Measurements from ENCODE around the gene ADARB2. TPM values are rescaled to one million over a fixed set of nuclear protein-coding genes. Genes with fewer than 3 reads are reported as not detected.

The ADARB2 gene
- total RNA-seq, 1 donor from 2014 or later: 38.7 TPM

GRCh38 chr10:1287971-1288401 is 449.3 kb downstream of the ADARB2 start:
- Mint-ChIP-seq H3K4me3 (ENCODE audit: unreplicated experiment) (no peak overlapping the region), H3K9me3 (ENCODE audit: unreplicated experiment) (no peaks in the 10 kb centered on the region), H3K36me3 (ENCODE audit: unreplicated experiment) (no peaks in the 10 kb centered on the region), H3K27ac (ENCODE audit: unreplicated experiment) (peak overlapping the region; percentile 27), H3K27me3 (ENCODE audit: unreplicated experiment) (no peaks in the 10 kb centered on the region), H3K4me1 (ENCODE audit: unreplicated experiment) (peaks cover 87% of the 10 kb centered on the region)
- TF ChIP-seq CTCF (IDR thresholded peaks at IDR 0.05): no peak
- no peak for DNase-seq (ENCODE audit: extremely low spot score, unreplicated experiment)

- no peaks in the 10 kb centered on the region for H3K36me3 Mint-ChIP-seq (ENCODE audit: unreplicated experiment)
- no peak for TF ChIP-seq CTCF (IDR thresholded peaks at IDR 0.05)
- no peaks in the 10 kb centered on the region for H3K27me3 Mint-ChIP-seq (ENCODE audit: unreplicated experiment)
- peaks cover 82% of the 10 kb centered on the region for H3K4me1 Mint-ChIP-seq (ENCODE audit: unreplicated experiment)
- no peaks in the 10 kb centered on the region for H3K9me3 Mint-ChIP-seq (ENCODE audit: unreplicated experiment)
- DNase-seq (ENCODE audit: extremely low spot score, unreplicated experiment): no peak
- no peak overlapping the region for H3K4me3 Mint-ChIP-seq (ENCODE audit: unreplicated experiment)
- H3K27ac Mint-ChIP-seq (ENCODE audit: unreplicated experiment): peak overlapping the region; percentile 27
Measured at GRCh38 chr10:1287487-1287886, 449.8 kb downstream of the ADARB2 start.

GRCh38 chr10:1284076-1284475 is 453.2 kb downstream of the ADARB2 start:
- H3K27me3 Mint-ChIP-seq (ENCODE audit: unreplicated experiment): no peaks in the 10 kb centered on the region

GRCh38 chr10:1281405-1281782 is 455.9 kb downstream of the ADARB2 start:
- no peak overlapping the region for H3K27ac Mint-ChIP-seq (ENCODE audit: unreplicated experiment)
- H3K9me3 Mint-ChIP-seq (ENCODE audit: unreplicated experiment): no peaks in the 10 kb centered on the region
- TF ChIP-seq CTCF (IDR thresholded peaks at IDR 0.05): no peak
- no peak overlapping the region for H3K4me3 Mint-ChIP-seq (ENCODE audit: unreplicated experiment)
- no peaks in the 10 kb centered on the region for H3K27me3 Mint-ChIP-seq (ENCODE audit: unreplicated experiment)
- peaks cover 5% of the 10 kb centered on the region for H3K36me3 Mint-ChIP-seq (ENCODE audit: unreplicated experiment)
- DNase-seq (ENCODE audit: extremely low spot score, unreplicated experiment): peak; percentile 60
- peaks cover 39% of the 10 kb centered on the region for H3K4me1 Mint-ChIP-seq (ENCODE audit: unreplicated experiment)

More at GRCh38 chr10:1284076-1284475, 453.2 kb downstream of the ADARB2 start:
- peak; percentile 57 for DNase-seq (ENCODE audit: extremely low spot score, unreplicated experiment)
- TF ChIP-seq CTCF (IDR thresholded peaks at IDR 0.05): no peak
- peaks cover 3% of the 10 kb centered on the region for H3K36me3 Mint-ChIP-seq (ENCODE audit: unreplicated experiment)
- peak overlapping the region; percentile 14 for H3K27ac Mint-ChIP-seq (ENCODE audit: unreplicated experiment)
- H3K4me1 Mint-ChIP-seq (ENCODE audit: unreplicated experiment): peaks cover 55% of the 10 kb centered on the region
- H3K4me3 Mint-ChIP-seq (ENCODE audit: unreplicated experiment): no peak overlapping the region
- H3K9me3 Mint-ChIP-seq (ENCODE audit: unreplicated experiment): no peaks in the 10 kb centered on the region

GRCh38 chr10:1280466-1281404 is 456.6 kb downstream of the ADARB2 start:
- no peak overlapping the region for H3K4me3 Mint-ChIP-seq (ENCODE audit: unreplicated experiment)
- DNase-seq (ENCODE audit: extremely low spot score, unreplicated experiment): peak; percentile 49
- H3K27me3 Mint-ChIP-seq (ENCODE audit: unreplicated experiment): no peaks in the 10 kb centered on the region

More at GRCh38 chr10:1280466-1281404, 456.6 kb downstream of the ADARB2 start:
- TF ChIP-seq CTCF (IDR thresholded peaks at IDR 0.05): no peak
- Mint-ChIP-seq H3K4me1 (ENCODE audit: unreplicated experiment) (peaks cover 37% of the 10 kb centered on the region), H3K27ac (ENCODE audit: unreplicated experiment) (no peak overlapping the region), H3K36me3 (ENCODE audit: unreplicated experiment) (peaks cover 5% of the 10 kb centered on the region), H3K9me3 (ENCODE audit: unreplicated experiment) (no peaks in the 10 kb centered on the region)
